Measurements from ENCODE around the gene ECT2L. TPM values are rescaled to one million over a fixed set of nuclear protein-coding genes. Genes with fewer than 3 reads are reported as not detected.

The ECT2L gene
- total RNA-seq, 1 donor from 2014 or later, result 10.5 TPM

DNA sequence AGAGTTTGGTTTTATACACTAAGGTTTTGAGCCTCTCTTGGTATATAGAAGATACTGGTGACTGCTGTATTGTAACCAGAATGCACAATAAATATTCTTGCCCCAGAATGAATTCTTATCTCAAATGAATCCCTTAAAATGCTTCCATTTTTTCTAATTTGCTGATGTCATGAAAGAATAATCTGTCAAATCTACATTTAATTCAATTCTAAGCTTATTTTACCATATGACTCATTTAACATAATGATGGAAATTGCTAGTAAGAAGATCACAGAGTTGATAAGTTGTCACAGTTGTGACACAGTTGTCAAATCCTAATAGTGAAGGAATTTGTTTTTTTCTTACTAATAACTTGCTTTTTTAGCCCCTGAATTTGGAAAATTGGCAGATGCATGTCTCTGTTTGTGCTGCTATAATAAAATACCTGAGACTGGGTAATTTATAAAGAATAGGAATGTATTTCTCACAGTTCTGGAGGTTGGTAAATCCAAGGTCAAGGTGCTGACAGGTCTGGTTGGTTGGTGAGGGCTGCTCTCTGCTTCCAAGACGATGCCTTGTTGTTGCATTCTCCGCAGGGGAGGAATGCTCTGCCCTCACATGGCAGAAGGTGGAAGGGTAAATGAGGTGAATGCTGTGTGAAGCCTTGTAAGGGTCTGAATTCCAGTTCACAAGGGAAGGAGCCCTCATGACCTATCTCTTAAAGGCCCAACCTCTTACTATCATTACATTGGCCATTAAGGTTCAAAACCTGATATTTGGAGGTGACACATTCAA lies 4.7 kb downstream of the ECT2L start:
- DNase-seq (ENCODE audit: low spot score), result no peak
- intact Hi-C loops (cut with DNase I), result no loop called here

DNA sequence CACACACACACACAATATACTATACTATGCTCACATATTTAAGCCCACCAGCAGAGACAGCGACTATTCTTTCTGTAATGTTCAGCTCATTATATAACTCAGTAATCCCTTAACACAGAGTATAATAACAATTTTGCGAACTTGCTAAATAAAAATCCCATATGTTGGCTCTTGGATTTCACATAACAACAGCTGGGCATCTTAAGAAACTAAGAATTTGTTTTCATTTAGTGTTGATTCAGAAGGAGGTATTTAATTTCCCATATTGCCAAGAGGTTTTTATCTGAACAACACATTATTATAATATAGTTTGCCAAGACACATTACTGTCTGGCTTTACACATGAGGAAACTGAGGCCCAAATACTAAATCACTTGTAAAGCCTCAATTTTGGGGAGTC lies 7.4 kb downstream of the ECT2L start:
- no peak for DNase-seq (ENCODE audit: low spot score)
- intact Hi-C loops (cut with DNase I), result no loop called here

- DNase-seq (ENCODE audit: low spot score), result no peak
- intact Hi-C loops (cut with DNase I), result no loop called here
Observed at GRCh38 chr6:138803861-138804260, 8.0 kb downstream of the ECT2L start.

DNA sequence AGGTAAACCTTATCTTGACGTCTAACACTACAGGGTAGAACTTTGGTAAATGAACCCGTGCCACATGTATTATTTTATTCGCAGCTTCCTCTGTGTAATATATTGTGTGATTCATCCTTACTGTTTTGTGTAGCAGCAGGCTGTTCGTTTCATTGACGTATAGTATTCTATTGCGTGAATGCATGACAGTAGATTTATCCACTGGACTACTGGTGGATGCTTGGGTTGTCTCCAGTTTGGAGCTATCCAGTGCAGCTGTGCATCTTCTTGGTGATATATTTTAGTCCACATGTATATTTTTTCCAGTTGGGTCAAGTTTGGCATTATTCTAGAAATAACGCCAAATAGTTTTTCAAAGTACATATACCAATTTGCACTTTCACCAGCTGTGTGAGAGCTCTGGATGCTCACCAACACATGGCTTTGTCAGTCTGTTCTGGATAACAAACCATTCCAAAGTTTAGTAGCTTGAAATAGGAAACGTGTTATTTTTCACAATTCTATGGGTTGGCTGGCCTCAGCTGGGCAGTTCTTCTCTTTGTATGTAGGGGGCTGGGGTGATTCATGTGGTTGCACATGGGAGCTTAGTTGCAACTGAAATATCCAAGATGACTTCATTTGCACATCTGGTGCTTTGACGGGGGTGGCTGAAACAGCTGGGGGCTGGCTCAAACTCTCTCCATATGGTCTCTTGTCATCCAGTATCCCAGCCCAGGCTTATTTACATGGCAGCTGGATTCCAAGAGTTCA lies 9.3 kb downstream of the ECT2L start:
- DNase-seq (ENCODE audit: low spot score), result no peak

GRCh38 chr6:138806889-138807288 lies 11.0 kb downstream of the ECT2L start:
- intact Hi-C loops (cut with DNase I), result no loop called here
- DNase-seq (ENCODE audit: low spot score), result no peak

More for the DNA sequence above, 9.3 kb downstream of the ECT2L start:
- intact Hi-C loops (cut with DNase I), result no loop called here

DNA sequence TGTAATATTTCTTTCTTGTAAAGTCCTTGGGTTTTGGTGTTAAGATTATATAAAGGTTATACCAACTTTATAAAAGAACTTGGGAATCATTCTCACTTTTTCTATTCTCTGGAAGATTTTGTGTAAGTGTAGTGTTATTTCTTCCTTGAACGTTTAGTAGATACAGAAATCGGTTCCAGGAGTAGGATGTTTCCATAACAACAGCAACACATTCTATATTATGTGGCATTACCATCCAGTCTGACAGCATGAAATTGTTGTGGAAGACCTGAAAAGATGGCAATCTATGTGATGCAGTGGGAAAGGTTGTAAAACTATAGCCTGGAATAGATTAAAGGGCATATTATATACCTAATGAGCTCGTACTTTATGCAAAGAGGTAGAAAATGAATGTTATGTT lies 13.8 kb downstream of the ECT2L start:
- no peak for DNase-seq (ENCODE audit: low spot score)
- intact Hi-C loops (cut with DNase I), result loop anchor here (10.0 kb wide), 1 partner anchor 295 kb away; no protein-coding TSS in a partner anchor

DNA sequence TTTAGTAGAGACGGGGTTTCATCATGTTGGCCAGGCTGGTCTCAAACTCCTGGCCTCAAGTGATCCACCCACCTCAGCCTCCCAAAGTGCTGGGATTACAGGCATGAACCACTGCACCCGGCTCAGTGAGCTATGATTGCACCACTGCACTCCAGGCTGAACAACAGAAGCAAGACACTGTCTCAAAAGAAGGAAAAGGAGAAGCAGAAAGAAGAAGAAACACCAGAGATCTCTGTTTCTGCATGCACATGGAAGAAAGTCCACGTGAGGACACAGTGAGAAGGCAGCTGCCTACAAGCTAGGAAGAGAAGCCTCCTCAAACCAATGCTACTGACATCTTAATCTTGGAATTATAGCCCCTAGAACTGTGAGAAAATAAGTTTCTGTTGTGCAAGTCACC lies 16.0 kb downstream of the ECT2L start:
- DNase-seq (ENCODE audit: low spot score), result no peak
- intact Hi-C loops (cut with DNase I), result loop anchor here (10.0 kb wide), 1 partner anchor 293 kb away; no protein-coding TSS in a partner anchor

- no peak for DNase-seq (ENCODE audit: low spot score)
- intact Hi-C loops (cut with DNase I), result loop anchor here (2.0 to 10.0 kb wide), 2 partner anchors 174 to 290 kb away; partner anchors contain the start of gene REPS1
Observed at GRCh38 chr6:138814179-138814834, 18.4 kb downstream of the ECT2L start.

DNA sequence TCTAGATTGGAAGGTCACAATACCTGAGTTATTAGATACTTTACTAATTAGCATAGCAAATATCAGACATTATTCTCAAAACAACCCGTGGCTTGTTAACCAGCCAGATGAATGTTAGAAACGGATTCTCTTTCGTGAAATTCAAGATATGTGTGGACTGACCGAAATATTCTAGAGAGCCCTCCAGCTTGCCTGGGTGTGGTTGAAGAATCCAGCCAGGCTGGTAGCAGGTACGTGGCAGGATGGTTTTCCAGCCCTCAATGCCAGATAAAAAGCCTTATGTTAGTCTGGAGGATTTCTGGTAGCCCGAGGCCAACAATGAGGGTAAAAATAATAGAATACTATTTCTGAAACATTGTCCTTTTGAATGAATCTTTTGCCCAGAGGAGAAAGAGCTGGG lies 19.3 kb downstream of the ECT2L start:
- intact Hi-C loops (cut with DNase I), result loop anchor here (2.0 to 10.0 kb wide), 3 partner anchors 174 to 547 kb away; partner anchors contain the start of gene REPS1
- no peak for DNase-seq (ENCODE audit: low spot score)

- intact Hi-C loops (cut with DNase I), result loop anchor here (2.0 to 10.0 kb wide), 3 partner anchors 173 to 546 kb away; partner anchors contain the start of gene REPS1
- no peak for DNase-seq (ENCODE audit: low spot score)
Observed at GRCh38 chr6:138815797-138816528, 20.1 kb downstream of the ECT2L start.

DNA sequence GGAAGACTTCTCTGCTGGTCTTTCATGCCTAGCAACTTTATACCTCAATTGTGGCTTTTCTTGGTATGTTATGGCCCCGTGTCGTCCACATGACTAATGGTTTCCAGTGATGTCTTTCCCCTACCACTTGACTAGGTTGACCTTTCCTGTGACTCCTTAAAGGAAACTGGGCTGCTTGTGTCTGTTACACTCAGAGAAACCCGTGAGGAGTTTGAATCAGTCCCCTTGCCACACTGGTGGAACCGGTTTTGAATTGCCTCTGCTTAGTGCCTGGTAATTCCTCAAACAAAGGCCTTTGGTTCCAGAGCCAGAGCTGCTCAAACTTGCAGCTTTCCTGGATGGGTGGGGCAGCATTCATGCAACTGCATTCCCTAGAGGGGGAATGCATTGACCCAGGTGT lies 21.9 kb downstream of the ECT2L start:
- intact Hi-C loops (cut with DNase I), result loop anchor here (5.0 to 10.0 kb wide), 2 partner anchors 287 to 545 kb away; no protein-coding TSS in a partner anchor
- DNase-seq (ENCODE audit: low spot score), result no peak

DNA sequence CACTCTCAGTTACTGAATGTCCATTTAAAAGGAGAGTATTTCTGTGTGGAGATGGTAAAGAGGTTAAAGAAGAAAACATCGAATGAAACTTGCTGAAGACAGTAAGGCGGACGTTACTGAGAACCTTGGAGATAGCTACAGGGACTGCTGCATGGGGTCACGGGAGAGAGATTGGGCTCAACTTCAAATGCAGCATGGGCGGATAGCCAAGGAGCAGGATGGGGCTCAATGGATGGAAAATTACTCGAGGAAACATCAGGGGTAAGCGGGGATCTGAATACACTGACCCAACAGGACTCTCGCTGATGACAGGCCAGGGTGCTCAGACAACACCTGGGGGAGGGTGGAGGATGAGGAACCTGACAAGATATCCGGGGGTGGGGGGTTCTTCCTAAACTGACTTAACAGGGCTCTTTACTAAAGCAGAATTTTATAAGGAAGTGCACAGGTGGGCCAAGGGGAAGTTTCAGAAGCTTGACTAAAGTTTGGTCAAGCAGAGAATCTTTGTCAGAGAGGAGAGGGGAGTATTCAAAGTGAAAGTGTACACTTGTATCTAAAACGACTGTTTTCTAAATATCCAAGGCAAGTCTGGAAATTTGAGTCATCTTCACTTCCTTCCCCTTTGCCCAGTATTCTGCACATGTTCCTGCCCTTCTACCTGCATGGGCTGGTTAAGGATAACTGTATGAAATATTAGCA lies 22.8 kb downstream of the ECT2L start:
- intact Hi-C loops (cut with DNase I), result loop anchor here (5.0 to 10.0 kb wide), 2 partner anchors 286 to 544 kb away; no protein-coding TSS in a partner anchor
- DNase-seq (ENCODE audit: low spot score), result no peak

DNA sequence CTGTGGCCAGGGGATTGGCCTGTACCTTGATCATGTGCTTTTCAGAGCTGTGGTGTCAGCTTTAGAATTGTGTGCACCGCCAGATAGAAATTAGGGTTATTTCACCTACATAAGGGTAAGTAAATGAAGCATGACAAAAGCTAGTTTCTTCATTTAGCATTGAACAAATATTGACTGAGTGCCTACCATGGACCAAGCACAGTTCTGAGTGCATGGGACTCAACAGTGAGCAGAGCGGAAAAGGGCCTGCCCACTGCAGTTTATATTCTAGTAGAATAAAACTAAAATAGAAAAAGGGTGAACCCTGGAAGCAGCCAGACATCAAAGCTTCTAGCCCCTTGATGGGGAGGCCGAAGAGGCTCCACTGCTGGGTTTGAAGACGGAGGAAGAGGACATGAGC lies 25.6 kb downstream of the ECT2L start:
- no peak for DNase-seq (ENCODE audit: low spot score)
- intact Hi-C loops (cut with DNase I), result no loop called here

DNA sequence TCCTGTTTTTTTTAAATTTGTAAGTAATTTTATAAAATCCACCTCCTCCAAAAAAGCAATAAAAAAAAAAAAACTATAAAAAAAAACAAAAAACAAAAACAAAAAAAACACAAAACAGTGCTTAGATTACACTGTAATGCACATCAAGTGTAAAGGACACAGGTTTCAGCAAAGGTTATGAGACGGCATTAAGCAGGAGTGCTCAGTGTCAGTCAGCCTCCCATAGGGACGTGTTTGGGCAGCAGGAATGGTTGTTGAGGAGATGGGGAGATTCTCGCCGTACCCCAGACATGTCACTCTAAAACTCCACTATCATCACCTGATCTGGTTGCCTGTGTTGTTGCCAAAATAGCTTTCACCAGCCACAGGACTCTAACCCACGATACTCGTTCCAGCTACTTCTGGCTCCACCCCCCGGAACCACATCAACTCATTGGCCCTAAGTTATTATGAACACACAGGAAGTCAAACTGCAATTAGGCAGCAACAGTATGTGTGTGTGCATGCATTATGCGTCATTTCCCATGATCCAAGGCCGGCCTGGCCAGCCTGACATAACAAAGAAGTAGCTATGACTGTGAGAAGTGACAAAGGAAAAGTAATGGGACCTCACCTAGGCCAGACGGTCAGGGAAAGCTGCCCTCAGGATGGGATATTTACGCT lies 28.7 kb downstream of the ECT2L start:
- intact Hi-C loops (cut with DNase I), result no loop called here
- DNase-seq (ENCODE audit: low spot score), result no peak

GRCh38 chr6:138830248-138830647 lies 34.4 kb downstream of the ECT2L start:
- intact Hi-C loops (cut with DNase I), result no loop called here

GRCh38 chr6:138832182-138832581 lies 36.3 kb downstream of the ECT2L start:
- intact Hi-C loops (cut with DNase I), result no loop called here

More at GRCh38 chr6:138830248-138830647, 34.4 kb downstream of the ECT2L start:
- DNase-seq (ENCODE audit: low spot score), result no peak

DNA sequence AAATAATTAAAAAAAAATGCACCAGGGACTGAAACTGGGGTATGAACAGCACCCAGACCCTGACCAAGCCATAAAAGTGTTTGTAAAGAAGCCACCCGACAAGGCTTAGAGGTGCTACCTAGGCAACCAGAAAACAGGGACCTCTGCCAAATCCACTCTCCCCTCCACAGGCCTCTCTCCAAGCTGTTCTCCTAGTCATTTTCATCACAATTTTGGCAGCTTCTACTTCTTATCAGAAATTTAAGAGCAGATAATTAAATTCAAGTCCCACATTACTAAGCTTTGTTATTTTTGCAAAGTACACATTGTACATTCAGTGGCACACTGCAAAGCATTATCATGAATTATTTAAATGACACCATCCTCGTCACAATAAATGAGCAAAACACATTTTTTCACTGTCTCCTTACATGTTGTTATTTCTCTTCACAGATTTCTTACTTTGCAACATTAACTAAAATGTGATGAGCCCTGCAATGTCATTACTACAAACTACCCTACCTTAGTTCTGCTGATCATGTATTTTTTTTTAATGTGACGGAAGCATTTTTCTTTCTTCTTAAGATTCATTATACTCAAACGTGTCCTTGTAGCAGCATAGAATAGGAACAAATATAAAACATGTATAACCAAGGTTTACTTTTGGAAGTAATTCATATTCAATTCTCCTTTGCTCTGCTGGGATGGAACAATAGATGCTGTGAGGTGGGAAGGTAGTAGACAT lies 38.1 kb downstream of the ECT2L start:
- no peak for DNase-seq (ENCODE audit: low spot score)
- intact Hi-C loops (cut with DNase I), result no loop called here

More at GRCh38 chr6:138832182-138832581, 36.3 kb downstream of the ECT2L start:
- no peak for DNase-seq (ENCODE audit: low spot score)
